Astrocyte (in vitro differentiated cells and primary cell): ENCODE data around the gene GDF7.
"Not testable (repeated sequence)": the region's sequence is repeated elsewhere in the genome, so short reads cannot be mapped to it uniquely, and the experiment has no call there.

ENCODE experiments used
- CTCF ChIP-seq: IDR thresholded peaks from 2 replicates; pipeline ENCODE4 v1.5.1; 2011; ENCODE audit warnings: low read depth, mild to moderate bottlenecking, inconsistent platforms, low read length, moderate library complexity; ENCODE audit not compliant: insufficient read depth
- EZH2 ChIP-seq: IDR thresholded peaks from 2 replicates; pipeline ENCODE4 v1.6.1; 2012; ENCODE audit warnings: mild to moderate bottlenecking, low read length, inconsistent platforms; ENCODE audit not compliant: insufficient read depth

DNA sequence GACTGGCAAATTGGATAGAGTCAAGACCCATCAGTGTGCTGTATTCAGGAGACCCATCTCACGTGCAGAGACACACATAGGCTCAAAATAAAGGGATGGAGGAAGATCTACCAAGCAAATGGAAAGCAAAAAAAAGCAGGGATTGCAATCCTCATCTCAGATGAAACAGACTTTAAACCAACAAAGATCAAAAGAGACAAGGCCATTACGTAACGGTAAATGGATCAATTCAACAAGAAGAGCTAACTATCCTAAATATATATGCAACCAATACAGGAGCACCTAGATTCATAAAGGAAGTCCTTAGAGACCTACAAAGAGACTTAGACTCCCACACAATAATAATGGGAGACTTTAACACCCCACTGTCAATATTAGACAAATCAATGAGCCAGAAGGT, 46.6 kb downstream of the GDF7 start:
- not testable (repeated sequence) for TF ChIP-seq EZH2, CTCF
